ENCODE data around the gene MYLK4.

The MYLK4 gene

DNA sequence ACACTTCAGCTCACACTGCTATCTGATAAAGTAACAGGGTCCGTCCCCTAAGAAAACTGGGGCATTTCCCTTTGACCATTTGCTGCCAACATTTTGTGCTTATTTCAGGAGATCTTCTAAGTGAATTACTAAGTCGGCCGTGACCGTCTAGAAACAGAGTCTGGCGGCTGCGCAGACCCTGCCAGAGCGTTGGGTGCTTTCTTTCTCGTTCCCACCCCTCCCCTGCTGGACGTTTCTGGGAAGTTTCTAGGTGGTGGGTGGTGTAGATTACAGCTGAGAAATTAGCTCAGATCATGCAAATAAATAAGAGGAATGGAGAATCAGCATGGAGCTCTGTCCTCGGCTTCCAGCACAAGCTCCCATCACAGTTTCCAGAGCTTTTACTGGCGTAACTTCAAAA, 128.1 kb downstream of the MYLK4 start:
- no peak for DNase-seq

DNA sequence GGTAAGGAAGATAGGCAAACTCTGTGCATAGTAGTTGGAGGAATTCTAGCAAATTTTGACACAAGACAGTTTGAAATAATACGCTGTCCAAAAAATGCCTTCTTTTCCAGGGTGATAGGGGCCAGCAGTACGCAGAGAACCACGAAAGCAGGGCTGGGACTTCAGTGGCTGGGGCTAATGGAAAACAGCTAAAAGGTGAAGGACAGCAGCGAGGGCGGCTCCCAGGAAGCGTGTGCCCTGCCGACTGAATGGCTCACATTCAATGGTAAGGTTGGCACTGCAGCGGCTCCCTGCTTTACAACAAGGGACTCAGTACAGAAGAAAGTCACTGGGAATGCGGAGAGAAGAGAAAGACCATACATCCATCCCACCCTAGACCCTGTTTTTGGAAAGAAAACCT, 131.1 kb downstream of the MYLK4 start:
- DNase-seq = no peak

DNA sequence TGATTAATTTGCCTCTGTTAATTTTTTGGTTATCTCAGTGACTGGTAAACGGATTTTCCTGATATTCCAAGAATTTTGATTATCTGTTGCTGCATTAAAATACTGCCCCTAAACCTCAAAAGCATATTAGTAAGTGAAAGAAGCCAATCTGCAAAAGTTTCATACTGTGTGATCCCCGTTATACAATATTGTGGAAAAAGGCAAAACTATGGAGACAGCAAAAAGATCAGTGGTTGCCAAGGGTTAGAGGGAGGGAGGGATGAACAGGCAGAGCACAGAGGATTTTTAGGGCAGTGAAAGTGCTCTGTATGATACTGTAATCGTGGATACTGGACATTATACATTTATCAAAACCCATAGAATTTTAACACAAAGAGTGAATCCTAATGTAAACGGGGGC, 133.0 kb downstream of the MYLK4 start:
- no peak for DNase-seq

DNA sequence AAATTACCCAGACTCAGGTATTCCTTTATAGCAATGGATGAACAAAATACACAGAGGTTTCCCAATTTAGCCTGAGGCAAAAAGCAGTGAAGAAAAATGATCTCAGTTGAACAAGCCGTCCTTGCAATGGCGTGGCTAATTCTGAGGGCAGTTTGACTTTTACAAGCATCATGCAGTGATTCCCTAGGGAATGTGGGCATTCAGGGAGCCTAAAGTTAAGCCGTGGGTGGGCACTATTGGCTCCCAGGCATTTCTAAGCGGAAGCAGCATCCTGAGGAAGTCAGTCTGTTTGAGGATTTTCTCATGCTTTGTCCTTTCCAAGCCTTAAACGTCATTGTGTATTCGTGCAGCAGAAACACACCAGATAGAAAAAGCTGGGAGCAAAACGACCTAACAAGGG, 133.9 kb downstream of the MYLK4 start:
- no peak for DNase-seq

DNA sequence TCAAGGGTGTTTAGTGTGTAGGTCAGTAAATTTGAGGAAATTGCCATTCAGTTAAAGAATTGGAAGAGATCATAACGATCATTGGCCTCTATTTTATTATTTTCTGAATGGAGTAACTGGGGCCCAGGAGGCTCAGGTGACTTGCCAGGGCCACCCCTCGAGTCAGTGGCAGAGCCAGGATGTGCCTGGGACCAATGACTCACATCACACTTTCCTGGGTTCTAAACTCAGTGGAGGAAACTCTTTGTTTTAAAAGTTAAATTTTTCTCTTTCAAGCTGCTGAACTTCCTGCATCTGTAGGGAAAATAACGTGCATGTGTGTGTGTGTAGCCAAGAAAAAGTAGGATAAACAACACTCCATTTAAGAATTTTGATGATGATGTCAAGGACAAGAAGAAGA, 135.5 kb downstream of the MYLK4 start:
- DNase-seq = no peak

DNA sequence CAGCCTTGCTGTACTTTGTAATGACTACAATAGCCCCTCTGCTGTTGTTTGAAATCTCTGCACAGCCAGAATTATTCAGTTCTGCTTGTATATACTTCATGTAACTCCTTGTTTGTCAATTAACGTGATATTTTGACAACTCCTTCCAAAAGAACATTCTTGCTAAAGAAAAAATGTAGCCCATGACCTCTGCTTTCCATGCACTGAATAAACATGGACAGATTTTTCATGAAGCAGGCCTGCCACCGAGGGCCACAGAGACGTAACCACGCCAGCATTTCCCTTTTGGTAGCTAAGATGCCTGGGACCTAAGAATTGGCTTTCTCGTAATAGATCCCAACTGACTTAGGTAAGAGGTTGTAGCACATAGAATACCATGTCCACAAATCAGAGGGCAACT, 135.9 kb downstream of the MYLK4 start:
- no peak for DNase-seq

DNA sequence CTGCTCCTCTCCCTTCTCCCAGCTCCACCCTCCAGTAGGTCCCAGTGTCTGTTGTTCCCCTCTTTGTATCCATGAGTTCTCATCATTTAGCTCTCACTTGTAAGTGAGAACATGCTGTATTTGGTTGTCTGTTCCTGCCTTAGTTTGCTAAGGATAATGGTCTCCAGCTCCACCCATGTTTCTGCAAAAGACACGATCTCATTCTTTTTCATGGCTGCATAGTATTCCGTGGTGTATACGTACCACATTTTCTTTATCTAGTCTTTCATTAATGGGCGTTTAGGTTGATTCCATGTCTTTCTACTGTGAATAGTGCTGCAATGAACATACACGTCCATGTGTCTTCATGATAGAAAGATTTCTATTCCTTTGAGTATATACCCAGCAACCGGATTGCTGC, 136.6 kb downstream of the MYLK4 start:
- no peak for DNase-seq
